AG08395 (cell line): ENCODE measurements around the gene NLRP9.

ENCODE experiments used
- DNase-seq: peaks from one replicate; pipeline ENCODE4 v3.0.0; 2012; ENCODE audit warnings: mixed read lengths, low spot score

The NLRP9 gene

GRCh38 chr19:55687281-55688201 is 50.7 kb downstream of the NLRP9 start:
- no peak for DNase-seq

DNA sequence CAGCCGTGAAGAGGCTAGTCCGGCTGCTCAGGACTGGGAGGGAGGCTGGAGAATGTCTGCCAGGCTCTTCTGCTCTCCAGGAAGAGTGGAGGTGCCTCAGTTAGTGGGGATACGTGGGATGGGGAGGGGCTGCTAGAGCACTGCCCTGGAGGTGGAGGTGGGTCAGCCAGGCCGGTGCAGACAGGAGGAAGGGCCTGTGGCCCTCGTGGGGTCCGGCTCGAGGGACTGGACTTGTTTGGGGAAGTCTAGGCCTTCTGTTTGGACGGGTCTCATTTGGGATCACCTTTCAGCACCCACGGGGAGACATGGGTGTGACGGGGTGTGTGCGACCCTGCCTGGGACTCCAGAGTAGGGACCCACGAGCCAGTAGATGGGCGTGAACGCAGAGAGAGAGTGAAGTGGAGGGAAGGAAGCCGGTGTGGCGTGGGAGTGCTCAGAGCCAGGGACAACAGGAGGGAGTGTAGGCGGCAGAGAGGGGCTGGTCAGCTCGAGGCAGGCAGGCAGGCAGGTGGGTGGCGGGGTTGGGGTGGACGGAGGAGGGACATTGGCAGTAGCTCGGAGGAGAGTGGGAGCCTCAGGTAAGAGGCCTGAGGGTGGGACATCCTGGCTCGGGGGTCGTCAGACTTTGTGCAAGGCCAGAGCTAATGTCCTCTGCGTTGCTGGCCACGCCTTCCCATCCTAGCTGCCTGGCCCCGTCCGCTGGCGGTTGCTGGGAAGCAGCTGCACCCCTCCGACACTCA is 51.7 kb downstream of the NLRP9 start:
- DNase-seq, result no peak

- DNase-seq, result no peak
These were observed 52.4 kb downstream of the NLRP9 start for GRCh38 chr19:55685776-55686175.

- no peak for DNase-seq
These were observed 53.1 kb downstream of the NLRP9 start for GRCh38 chr19:55684946-55685681.

DNA sequence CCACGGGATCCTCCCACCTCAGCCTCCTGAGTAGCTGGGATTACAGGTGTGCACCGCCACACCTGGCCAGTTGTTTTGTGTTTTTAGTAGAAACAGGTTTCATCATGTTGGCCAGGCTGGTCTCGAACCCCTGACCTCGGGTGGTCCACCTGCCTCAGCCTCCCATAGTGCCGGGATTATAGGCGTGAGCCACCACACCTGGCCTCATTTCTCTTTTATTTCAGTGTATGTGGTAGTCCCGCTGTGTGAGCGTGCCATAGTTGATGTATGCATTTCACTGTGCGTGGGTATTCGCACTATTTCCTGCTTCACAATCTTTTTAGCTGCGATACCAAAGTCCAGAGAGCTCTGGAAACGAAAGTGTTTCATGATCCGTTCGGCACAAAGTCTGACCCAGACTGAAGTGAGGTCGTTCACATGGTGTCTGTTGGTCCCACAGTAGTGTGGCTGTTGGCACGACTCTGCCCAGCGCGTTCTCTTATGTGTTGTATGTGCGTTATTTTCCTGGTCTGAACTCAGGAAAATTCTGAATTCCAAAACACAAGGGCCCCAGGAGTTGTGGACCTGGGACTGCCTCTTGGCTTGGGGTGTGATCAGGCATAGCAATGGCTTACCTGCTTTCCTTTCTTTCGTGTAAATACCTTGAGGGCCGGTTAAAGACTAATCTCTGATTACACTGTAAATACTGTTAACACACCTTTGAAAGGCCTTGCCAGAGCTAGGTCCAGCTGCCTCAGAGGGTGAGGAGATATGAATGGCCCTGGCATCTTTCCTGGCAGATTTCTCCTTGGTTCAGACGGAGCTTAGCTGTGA is 54.5 kb downstream of the NLRP9 start:
- no peak for DNase-seq

DNA sequence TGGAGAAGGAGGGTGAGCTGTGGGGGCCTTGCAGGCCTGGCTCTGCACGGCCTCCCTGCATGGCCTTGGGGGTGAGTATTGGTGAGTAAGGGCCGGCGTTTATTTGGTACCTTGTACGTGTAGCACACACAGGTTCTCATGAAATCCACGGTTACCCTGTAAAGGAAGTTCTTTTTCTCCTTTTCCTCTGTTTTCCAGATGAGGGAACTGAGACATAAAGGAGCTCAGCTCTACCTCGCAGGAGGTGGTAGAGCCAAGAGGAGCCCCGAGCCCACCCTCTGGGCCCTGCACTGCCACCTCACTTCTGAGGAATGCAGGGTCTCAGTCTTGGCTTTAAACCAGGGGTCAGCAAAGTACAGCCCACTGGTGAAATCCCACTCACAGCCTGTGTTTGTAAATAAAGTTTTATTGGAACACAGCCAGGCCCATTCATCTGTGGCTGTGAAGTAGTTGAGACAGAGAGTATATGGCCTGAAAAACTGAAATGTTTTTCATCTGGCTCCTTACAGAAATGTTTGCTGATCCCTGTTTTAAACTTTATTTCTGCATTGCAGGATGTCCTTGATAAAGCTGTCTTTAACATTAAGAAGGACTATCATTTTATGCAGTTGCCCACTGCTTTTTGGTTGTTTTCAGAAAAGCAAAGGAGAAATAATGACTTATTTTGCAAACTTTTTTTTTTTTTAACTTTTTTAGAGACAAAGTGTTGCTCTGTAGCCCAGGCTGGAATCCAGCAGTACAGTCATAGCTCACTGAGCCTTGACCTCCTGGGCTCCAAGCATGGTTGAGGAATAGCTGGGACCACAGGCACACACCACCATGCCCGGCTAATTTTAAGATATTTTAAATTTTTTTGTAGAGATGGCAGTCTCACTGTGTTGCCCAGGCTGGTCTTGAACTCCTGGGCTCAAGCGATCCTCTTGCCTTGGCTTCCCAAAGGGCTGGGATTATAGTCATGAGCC is 56.8 kb downstream of the NLRP9 start:
- DNase-seq, result no peak

DNA sequence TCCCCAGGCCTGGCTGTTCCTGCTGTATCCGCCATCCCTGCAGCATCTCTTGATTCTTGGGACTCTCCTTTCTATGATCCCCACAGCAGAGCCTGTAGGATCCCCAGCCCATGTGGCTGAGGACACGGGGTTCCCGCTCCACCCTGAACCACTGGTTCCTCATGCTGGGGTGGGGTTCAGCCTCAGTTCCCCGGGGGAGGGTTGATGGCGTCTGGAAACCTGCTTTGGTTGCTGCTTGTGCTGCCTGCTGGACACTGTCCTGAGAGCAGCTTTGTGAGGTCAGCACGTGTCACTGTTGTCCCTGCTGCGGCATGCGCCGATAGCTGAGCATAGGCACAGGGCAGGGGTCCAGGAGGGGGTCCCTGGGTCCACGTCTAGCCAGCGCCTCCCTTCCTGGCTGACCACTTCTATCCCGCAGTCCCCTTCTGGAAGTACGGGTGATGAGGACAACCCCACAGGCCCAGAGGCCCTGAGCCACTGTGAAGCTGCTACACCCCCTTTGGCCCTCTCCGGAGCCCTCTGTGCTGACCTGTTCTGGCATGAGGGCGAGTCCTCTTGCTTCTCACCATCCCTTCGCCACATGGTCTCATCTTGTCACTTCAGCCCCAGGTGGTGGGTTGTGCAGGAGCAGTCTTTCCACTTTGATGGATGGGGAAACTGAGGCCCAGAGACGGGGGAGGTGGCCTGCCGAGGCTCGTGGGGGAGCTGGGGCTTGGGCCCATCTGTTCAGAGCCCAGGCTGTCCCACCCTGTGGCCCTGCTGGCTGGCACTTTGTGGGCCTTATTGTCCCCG is 57.7 kb downstream of the NLRP9 start:
- DNase-seq, result no peak

DNA sequence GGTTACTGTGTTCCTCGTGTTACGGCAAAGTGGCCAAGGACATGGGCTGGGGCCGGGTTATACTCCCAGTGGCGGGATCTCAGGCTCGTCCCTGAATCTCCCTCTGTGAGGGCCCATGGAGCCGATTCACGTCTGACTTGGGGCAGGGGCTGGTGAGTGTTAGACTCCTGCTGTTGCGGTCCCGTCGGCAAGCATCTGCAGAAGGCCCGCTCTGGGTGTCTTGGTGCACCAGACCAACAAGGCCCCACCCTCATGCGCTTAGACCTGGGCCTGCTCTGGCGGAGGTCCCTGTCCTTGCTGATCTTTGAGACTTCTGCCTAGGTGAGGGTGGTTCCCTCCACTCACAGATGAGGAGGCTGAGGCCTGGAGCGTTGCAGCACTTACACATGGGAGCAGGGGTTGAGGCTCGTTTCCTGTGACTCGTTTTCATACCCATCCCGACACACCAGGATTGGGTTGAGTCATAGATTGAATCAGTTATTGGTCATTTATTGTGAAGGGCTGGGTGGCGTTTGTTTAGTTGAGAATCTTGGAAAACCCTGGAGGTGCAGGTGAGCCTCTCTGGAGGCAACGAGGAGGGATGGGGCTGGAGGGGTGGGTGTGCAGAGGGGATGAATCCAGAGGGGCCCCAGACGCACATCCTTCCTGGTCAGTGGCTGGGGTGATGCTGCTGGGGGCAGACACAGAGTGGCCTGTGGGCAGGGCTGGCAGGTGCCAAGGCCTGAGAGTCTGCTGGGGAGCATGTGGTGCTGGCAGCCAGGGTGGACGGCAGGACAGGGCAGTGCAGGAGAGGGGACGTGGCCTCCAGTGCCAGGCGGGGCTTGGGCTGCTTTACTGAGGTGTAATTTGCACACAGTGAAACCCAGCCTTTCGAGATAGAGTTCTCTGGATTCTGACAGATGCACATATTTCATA is 58.6 kb downstream of the NLRP9 start:
- DNase-seq, result no peak

DNA sequence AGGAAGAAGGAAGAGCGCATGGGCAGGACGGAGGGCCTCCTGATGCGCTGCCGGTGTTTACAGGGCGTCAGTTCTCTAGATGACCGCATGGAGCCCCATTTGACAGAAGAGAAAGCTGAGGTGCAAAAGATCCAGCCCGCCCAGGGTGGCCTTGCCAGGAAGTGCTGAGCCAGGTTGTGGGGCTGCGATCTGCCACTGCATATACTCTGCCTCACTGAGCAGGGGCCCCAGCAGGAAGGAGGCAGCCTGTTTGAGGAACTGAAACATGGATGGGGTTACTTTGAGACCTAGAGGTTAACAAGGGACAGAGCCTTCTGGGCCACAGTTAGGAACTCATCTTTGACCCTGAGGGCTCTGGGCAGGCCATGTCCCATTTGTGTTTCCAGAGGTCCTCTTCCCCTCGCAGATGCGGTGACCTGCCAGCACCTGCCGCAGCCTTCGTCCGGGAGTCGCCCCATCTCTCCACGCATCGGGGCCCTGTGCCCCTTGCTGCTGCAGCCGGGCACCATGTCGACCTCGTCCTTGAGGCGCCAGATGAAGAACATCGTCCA is 60.0 kb downstream of the NLRP9 start:
- no peak for DNase-seq

DNA sequence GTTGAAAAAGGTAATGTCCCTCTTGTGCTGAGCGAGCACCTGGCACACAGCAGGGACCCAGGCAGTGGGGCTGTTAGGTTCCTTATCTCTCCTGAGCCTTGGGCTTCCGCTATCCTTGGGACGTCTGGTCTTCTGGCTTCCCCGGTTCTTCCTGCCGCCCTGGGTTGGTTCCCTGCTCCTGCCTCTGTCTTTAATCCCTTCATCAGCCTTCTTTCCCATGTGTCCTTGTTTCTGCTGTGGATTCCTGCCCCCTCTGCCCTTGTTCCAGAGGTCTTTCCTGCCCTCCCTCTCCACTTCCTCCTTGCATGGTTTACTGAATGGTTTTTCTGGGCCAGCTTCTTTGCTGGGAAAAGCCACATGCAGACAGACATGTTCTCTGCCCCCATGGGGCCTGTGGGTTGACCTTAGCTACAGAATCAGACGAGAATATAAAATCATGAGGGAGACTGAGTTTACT is 60.6 kb downstream of the NLRP9 start:
- no peak for DNase-seq

GRCh38 chr19:55676889-55677505 is 61.2 kb downstream of the NLRP9 start:
- DNase-seq, result no peak

- DNase-seq, result no peak
These were observed 61.8 kb downstream of the NLRP9 start for GRCh38 chr19:55676383-55676782.

GRCh38 chr19:55675661-55676354 is 62.4 kb downstream of the NLRP9 start:
- no peak for DNase-seq

GRCh38 chr19:55674841-55675660 is 63.2 kb downstream of the NLRP9 start, which contains the start of gene EPN1:
EPN1 (plus strand) TSS chr19:55675226; CDS start chr19:55678628, 3,402 bp downstream.
- DNase-seq, result peak; percentile 99

- no peak for DNase-seq
These were observed 63.8 kb downstream of the NLRP9 start for GRCh38 chr19:55674459-55674840.

DNA sequence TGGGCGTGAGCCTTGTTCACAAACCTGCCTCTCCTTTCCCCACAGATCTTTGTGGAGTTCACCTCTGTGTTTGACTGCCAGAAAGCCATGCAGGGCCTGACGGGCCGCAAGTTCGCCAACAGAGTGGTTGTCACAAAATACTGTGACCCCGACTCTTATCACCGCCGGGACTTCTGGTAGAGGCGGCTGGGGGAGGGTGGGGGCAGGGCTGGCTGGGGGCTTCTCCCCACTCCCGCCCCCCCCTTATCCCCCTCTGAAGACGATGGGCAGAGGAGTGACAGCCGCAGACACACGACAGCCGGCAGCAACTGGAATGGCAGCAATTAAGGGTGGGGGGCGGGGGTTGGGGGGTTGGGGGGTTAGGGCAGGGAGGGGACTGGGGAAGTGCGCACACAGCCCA is 64.3 kb downstream of the NLRP9 start:
- DNase-seq, result no peak
